ENCODE data around the gene OSBPL6.
"Not testable (repeated sequence)": the region's sequence is repeated elsewhere in the genome, so short reads cannot be mapped to it uniquely, and the experiment has no call there.

Gene OSBPL6

GRCh38 chr2:178153878-178154277 lies 40.4 kb upstream of the OSBPL6 start:
- H3K27me3 ChIP-seq (ENCODE audit: control insufficient read depth in 1 of 2, insufficient read depth in 1 of 2, low read length in 2 of 2); H2BK5ac ChIP-seq (ENCODE audit: low read depth, low read length, poor library complexity, severe bottlenecking); H3K36me3 ChIP-seq (ENCODE audit: control insufficient read depth in 1 of 2, insufficient read depth in 2 of 2, low read depth in 1 of 2, low read length in 2 of 2); H3K4me2 ChIP-seq (ENCODE audit: low read length, poor library complexity, severe bottlenecking); H3K4me1 ChIP-seq (ENCODE audit: control insufficient read depth, insufficient read depth, low read depth, low read length); H2AFZ ChIP-seq (ENCODE audit: low read depth, low read length); H2AK5ac ChIP-seq (ENCODE audit: low read length, severe bottlenecking); H4K91ac ChIP-seq (ENCODE audit: low read length); H4K8ac ChIP-seq (ENCODE audit: low read length); H3K9me3 ChIP-seq (ENCODE audit: control insufficient read depth, low read length); H3K14ac ChIP-seq (ENCODE audit: low read length in 2 of 2); H3K4me3 ChIP-seq (ENCODE audit: insufficient read depth in 1 of 2, low read depth in 1 of 2, low read length in 2 of 2); H2BK15ac ChIP-seq (ENCODE audit: low read depth, poor library complexity, severe bottlenecking); H3K27ac ChIP-seq (ENCODE audit: low read length, poor library complexity, severe bottlenecking); H3K18ac ChIP-seq (ENCODE audit: low read depth in 1 of 2, low read length in 2 of 2); H2BK12ac ChIP-seq (ENCODE audit: low read length in 2 of 2); H3K23ac ChIP-seq (ENCODE audit: low read length in 2 of 2); H3K4ac ChIP-seq (ENCODE audit: low read depth in 1 of 2, low read length in 2 of 2); H3K9ac ChIP-seq (ENCODE audit: low read length); H3K79me1 ChIP-seq (replicated peaks; ENCODE audit: low read length, poor library complexity, severe bottlenecking); DNase-seq; H2BK120ac ChIP-seq (ENCODE audit: low read depth, low read length): not testable (repeated sequence)
- 65% methylated on average over 1 of the region's 1 CpG for WGBS

GRCh38 chr2:178155524-178155923 lies 38.8 kb upstream of the OSBPL6 start:
- no peak overlapping the region for H3K4me2 ChIP-seq (ENCODE audit: low read length, poor library complexity, severe bottlenecking)
- H3K4ac ChIP-seq (ENCODE audit: low read depth in 1 of 2, low read length in 2 of 2): no peak overlapping the region
- H3K27ac ChIP-seq (ENCODE audit: low read length, poor library complexity, severe bottlenecking): no peak overlapping the region
- no peaks in the 10 kb centered on the region for H3K79me1 ChIP-seq (replicated peaks; ENCODE audit: low read length, poor library complexity, severe bottlenecking)
- no peaks in the 10 kb centered on the region for H3K9me3 ChIP-seq (ENCODE audit: control insufficient read depth, low read length)
- no peak overlapping the region for H3K18ac ChIP-seq (ENCODE audit: low read depth in 1 of 2, low read length in 2 of 2)
- no peak overlapping the region for H2BK5ac ChIP-seq (ENCODE audit: low read depth, low read length, poor library complexity, severe bottlenecking)
- no peak overlapping the region for H4K8ac ChIP-seq (ENCODE audit: low read length)
- H3K14ac ChIP-seq (ENCODE audit: low read length in 2 of 2): no peak overlapping the region
- no peak overlapping the region for H3K4me3 ChIP-seq (ENCODE audit: insufficient read depth in 1 of 2, low read depth in 1 of 2, low read length in 2 of 2)
- H2BK120ac ChIP-seq (ENCODE audit: low read depth, low read length): no peak overlapping the region
- H3K4me1 ChIP-seq (ENCODE audit: control insufficient read depth, insufficient read depth, low read depth, low read length): no peaks in the 10 kb centered on the region
- no peak overlapping the region for H4K91ac ChIP-seq (ENCODE audit: low read length)
- H3K9ac ChIP-seq (ENCODE audit: low read length): no peak overlapping the region
- no peak overlapping the region for H2BK15ac ChIP-seq (ENCODE audit: low read depth, poor library complexity, severe bottlenecking)
- no peak for DNase-seq
- H3K36me3 ChIP-seq (ENCODE audit: control insufficient read depth in 1 of 2, insufficient read depth in 2 of 2, low read depth in 1 of 2, low read length in 2 of 2): no peaks in the 10 kb centered on the region
- no CpG with 5 or more reads among the region's 1 CpG for WGBS
- no peak overlapping the region for H3K23ac ChIP-seq (ENCODE audit: low read length in 2 of 2)
- H2AFZ ChIP-seq (ENCODE audit: low read depth, low read length): no peak overlapping the region
- no peak overlapping the region for H2AK5ac ChIP-seq (ENCODE audit: low read length, severe bottlenecking)
- no peak overlapping the region for H2BK12ac ChIP-seq (ENCODE audit: low read length in 2 of 2)
- H3K27me3 ChIP-seq (ENCODE audit: control insufficient read depth in 1 of 2, insufficient read depth in 1 of 2, low read length in 2 of 2): no peaks in the 10 kb centered on the region

- Histone ChIP-seq H3K4me2 (ENCODE audit: low read length, poor library complexity, severe bottlenecking) (no peak overlapping the region), H2BK12ac (ENCODE audit: low read length in 2 of 2) (no peak overlapping the region), H2AK5ac (ENCODE audit: low read length, severe bottlenecking) (no peak overlapping the region), H4K8ac (ENCODE audit: low read length) (no peak overlapping the region), H3K18ac (ENCODE audit: low read depth in 1 of 2, low read length in 2 of 2) (no peak overlapping the region), H2AFZ (ENCODE audit: low read depth, low read length) (no peak overlapping the region), H3K4ac (ENCODE audit: low read depth in 1 of 2, low read length in 2 of 2) (no peak overlapping the region), H2BK120ac (ENCODE audit: low read depth, low read length) (no peak overlapping the region), H3K9me3 (ENCODE audit: control insufficient read depth, low read length) (no peaks in the 10 kb centered on the region), H2BK5ac (ENCODE audit: low read depth, low read length, poor library complexity, severe bottlenecking) (no peak overlapping the region), H2BK15ac (ENCODE audit: low read depth, poor library complexity, severe bottlenecking) (no peak overlapping the region), H3K9ac (ENCODE audit: low read length) (no peak overlapping the region), H4K91ac (ENCODE audit: low read length) (no peak overlapping the region), H3K27me3 (ENCODE audit: control insufficient read depth in 1 of 2, insufficient read depth in 1 of 2, low read length in 2 of 2) (no peaks in the 10 kb centered on the region), H3K79me1 (replicated peaks; ENCODE audit: low read length, poor library complexity, severe bottlenecking) (no peaks in the 10 kb centered on the region), H3K36me3 (ENCODE audit: control insufficient read depth in 1 of 2, insufficient read depth in 2 of 2, low read depth in 1 of 2, low read length in 2 of 2) (no peaks in the 10 kb centered on the region), H3K4me3 (ENCODE audit: insufficient read depth in 1 of 2, low read depth in 1 of 2, low read length in 2 of 2) (no peak overlapping the region), H3K27ac (ENCODE audit: low read length, poor library complexity, severe bottlenecking) (no peak overlapping the region), H3K23ac (ENCODE audit: low read length in 2 of 2) (no peak overlapping the region), H3K4me1 (ENCODE audit: control insufficient read depth, insufficient read depth, low read depth, low read length) (no peaks in the 10 kb centered on the region), H3K14ac (ENCODE audit: low read length in 2 of 2) (no peak overlapping the region)
- WGBS: 96% methylated on average over 3 of the region's 5 CpGs
- DNase-seq: no peak
These were observed 36.7 kb upstream of the OSBPL6 start for GRCh38 chr2:178157574-178157973.

- Histone ChIP-seq H3K18ac (ENCODE audit: low read depth in 1 of 2, low read length in 2 of 2) (no peak overlapping the region), H2BK15ac (ENCODE audit: low read depth, poor library complexity, severe bottlenecking) (no peak overlapping the region), H4K91ac (ENCODE audit: low read length) (no peak overlapping the region), H3K36me3 (ENCODE audit: control insufficient read depth in 1 of 2, insufficient read depth in 2 of 2, low read depth in 1 of 2, low read length in 2 of 2) (no peaks in the 10 kb centered on the region), H3K4ac (ENCODE audit: low read depth in 1 of 2, low read length in 2 of 2) (no peak overlapping the region), H3K4me1 (ENCODE audit: control insufficient read depth, insufficient read depth, low read depth, low read length) (no peaks in the 10 kb centered on the region), H3K9me3 (ENCODE audit: control insufficient read depth, low read length) (no peaks in the 10 kb centered on the region), H2BK120ac (ENCODE audit: low read depth, low read length) (no peak overlapping the region), H3K4me2 (ENCODE audit: low read length, poor library complexity, severe bottlenecking) (no peak overlapping the region), H3K14ac (ENCODE audit: low read length in 2 of 2) (no peak overlapping the region), H3K9ac (ENCODE audit: low read length) (no peak overlapping the region), H4K8ac (ENCODE audit: low read length) (no peak overlapping the region), H3K27me3 (ENCODE audit: control insufficient read depth in 1 of 2, insufficient read depth in 1 of 2, low read length in 2 of 2) (no peaks in the 10 kb centered on the region), H3K23ac (ENCODE audit: low read length in 2 of 2) (no peak overlapping the region), H2BK5ac (ENCODE audit: low read depth, low read length, poor library complexity, severe bottlenecking) (no peak overlapping the region), H2AFZ (ENCODE audit: low read depth, low read length) (no peak overlapping the region), H2BK12ac (ENCODE audit: low read length in 2 of 2) (no peak overlapping the region), H2AK5ac (ENCODE audit: low read length, severe bottlenecking) (no peak overlapping the region), H3K4me3 (ENCODE audit: insufficient read depth in 1 of 2, low read depth in 1 of 2, low read length in 2 of 2) (no peak overlapping the region), H3K27ac (ENCODE audit: low read length, poor library complexity, severe bottlenecking) (no peak overlapping the region), H3K79me1 (replicated peaks; ENCODE audit: low read length, poor library complexity, severe bottlenecking) (no peaks in the 10 kb centered on the region)
- DNase-seq: no peak
- 80% methylated on average over 1 of the region's 1 CpG for WGBS
These were observed 34.3 kb upstream of the OSBPL6 start for GRCh38 chr2:178159966-178160365.

Measured in mesenchymal stem cell (in vitro differentiated cells and primary cell).